Spleen (tissue), 11 donors: ENCODE data around the gene TMEM170A. TPM values are rescaled to one million over a fixed set of nuclear protein-coding genes. Genes with fewer than 3 reads are reported as not detected.

Experiments used
- DNase-seq: peaks from one replicate; pipeline ENCODE4 v3.0.0-alpha.2; 2020
- H3K27ac ChIP-seq, 8 donors: fragments of 200-600 bp; sonication (generic) in 7 of 8; 1 replicate in 4 of 8; 2 replicates in 4 of 8; pipeline versions ENCODE4 v1.5.0 to v1.8.0; 2016 to 2021; ENCODE audit warnings: inconsistent platforms in 4 of 8, mild to moderate bottlenecking in 4 of 8, moderate library complexity in 1 of 8
- H3K27me3 ChIP-seq, 7 donors: fragments of 200-600 bp; sonication (generic) in 6 of 7; replicated peaks in 1 of 7; 1 replicate in 4 of 7; 2 replicates in 3 of 7; pipeline versions ENCODE4 v1.5.0 to v1.8.0; 2016 to 2021; ENCODE audit warnings: inconsistent platforms in 3 of 7, mild to moderate bottlenecking in 1 of 7
- H3K36me3 ChIP-seq, 6 donors: fragments of 200-600 bp; sonication (generic) in 5 of 6; 1 replicate in 4 of 6; 2 replicates in 2 of 6; pipeline versions ENCODE4 v1.5.0 to v1.8.0; 2016 to 2021; ENCODE audit warnings: inconsistent platforms in 2 of 6
- H3K4me1 ChIP-seq, 6 donors: fragments of 200-600 bp; sonication (generic) in 5 of 6; 1 replicate in 3 of 6; 2 replicates in 3 of 6; pipeline versions ENCODE4 v1.5.0 to v1.8.0; 2016 to 2021; ENCODE audit warnings: inconsistent platforms in 3 of 6
- H3K4me3 ChIP-seq, 8 donors: fragments of 200-600 bp; sonication (generic) in 7 of 8; 1 replicate in 4 of 8; 2 replicates in 4 of 8; pipeline versions ENCODE4 v1.5.0 to v1.8.0; 2016 to 2021; ENCODE audit warnings: inconsistent platforms in 4 of 8, mild to moderate bottlenecking in 4 of 8, moderate library complexity in 2 of 8
- H3K9me3 ChIP-seq, 8 donors: fragments of 200-600 bp; sonication (generic) in 7 of 8; 1 replicate in 4 of 8; 2 replicates in 4 of 8; pipeline versions ENCODE4 v1.5.0 to v1.8.0; 2016 to 2021; ENCODE audit warnings: inconsistent platforms in 4 of 8
- POLR2A ChIP-seq, 3 donors: fragments of 450-650 bp; IDR thresholded peaks; one replicate each; pipeline ENCODE4 v1.5.1; 2017; ENCODE audit warnings: antibody characterized with exemption in 3 of 3, mild to moderate bottlenecking in 1 of 3
- POLR2AphosphoS5 ChIP-seq, 3 donors: sonication (generic); formaldehyde crosslinking; IDR thresholded peaks; one replicate each; pipeline ENCODE4 v1.5.1; 2017; ENCODE audit warnings: antibody characterized with exemption in 3 of 3
- WGBS, 5 donors: extraction: QIAGEN DNeasy Blood & Tissue Kit in 3 of 5; methylation state at CpG; one replicate each; pipeline versions ENCODE4 v1.1.5 to v1.1.7; 2013 to 2018; 5-methylcytosine and 5-hydroxymethylcytosine counted together
- intact Hi-C: fragments of 100-400 bp; cut with DNase I; formaldehyde crosslinking; loops from one replicate; pipeline ENCODE4 v1.15.0; 2023; ENCODE audit warnings: low total_unique reads
- polyA plus RNA-seq, 3 donors: library from polyadenylated mRNA; stranded (reverse); fragments of 200-250 nt; gene quantifications; one replicate each; pipeline ENCODE4 v1.2.1, GENCODE V29; 2013
- total RNA-seq, 7 donors: library from RNA; depleted of rRNA in 3 of 7; stranded (reverse); fragments of >200 nt in 3 of 7; fragmentation: NEBNext Ultra II Directional in 4 of 7; extraction: Animal tissue kit (Norgen Biotek cat#: 25700) in 4 of 7; gene quantifications; one replicate each; pipeline versions ENCODE4 v1.1.0 to v1.2.1, GENCODE V29; 2016 to 2021
- TF ChIP-seq, protein P1 (sequence below), 11 experiments: fragments of 200-600 bp in 7 of 11; fragments of 450-650 bp in 4 of 11; sonication (generic) in 4 of 11; IDR thresholded peaks in 8 of 11; conservative IDR thresholded peaks in 3 of 11; 1 replicate in 7 of 11; 2 replicates in 4 of 11; pipeline versions ENCODE4 v1.4.0 to v1.8.0; 2016 to 2021; ENCODE audit warnings: antibody characterized with exemption in 11 of 11, inconsistent platforms in 4 of 11, mild to moderate bottlenecking in 1 of 11
- donor health status: healthy with polysubstance abuse.
- donor health status: DM: no; HTN: no; CAD: no; lungs with moderate emphysema.
- donor health status: DM: no; HTN: no; CAD: no.
- donor health status: Bipolar disorder and iron deficiency.
- donor health status: healthy.
- donor health status: DM: no; HTN: no; CAD: no.
- donor health status: DM: yes; HTN: yes; CAD: no.

Gene TMEM170A
- total and polyA plus RNA-seq, 10 donors = 6.1 to 54.0 (median 31.4) TPM

DNA sequence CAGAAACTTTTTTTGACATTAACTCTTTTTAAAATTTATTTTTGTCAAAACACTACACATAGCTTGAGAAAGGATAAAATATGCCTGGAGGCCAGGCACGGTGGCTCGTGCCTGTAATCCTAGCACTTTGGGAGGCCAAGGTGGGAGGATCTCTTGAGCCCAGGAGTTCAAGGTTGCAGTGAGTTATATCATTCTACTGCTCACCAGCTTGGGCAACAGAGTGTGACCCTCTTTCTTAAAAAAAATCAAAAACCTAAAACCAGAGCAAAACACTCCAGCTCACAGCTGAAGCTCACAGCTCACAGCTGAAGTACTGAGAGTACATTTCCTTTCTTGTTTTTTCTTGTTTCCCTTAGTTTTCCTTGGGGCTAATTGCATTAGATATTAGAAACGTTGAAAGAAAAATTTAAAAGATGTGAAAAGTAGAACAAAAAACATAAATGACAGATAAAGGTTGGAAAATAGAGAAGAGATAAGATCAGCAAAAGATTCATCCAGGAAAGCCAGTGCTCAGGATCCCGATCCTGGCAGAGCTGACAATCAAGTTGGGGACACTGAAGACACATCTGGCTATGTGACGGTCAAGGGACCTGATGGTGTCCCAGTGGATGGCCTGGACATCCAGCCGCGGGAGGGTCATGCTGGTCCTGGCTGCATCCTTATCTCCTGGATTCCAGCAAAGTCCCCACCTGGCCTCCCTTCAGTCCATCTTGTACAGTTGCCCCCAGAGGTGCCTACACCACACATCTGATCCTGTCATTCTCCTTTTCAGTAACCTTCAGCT, 20.9 kb upstream of the TMEM170A start:
- TF ChIP-seq POLR2A (IDR thresholded peaks at IDR 0.05) = no peak
- TF ChIP-seq, protein P1, sequence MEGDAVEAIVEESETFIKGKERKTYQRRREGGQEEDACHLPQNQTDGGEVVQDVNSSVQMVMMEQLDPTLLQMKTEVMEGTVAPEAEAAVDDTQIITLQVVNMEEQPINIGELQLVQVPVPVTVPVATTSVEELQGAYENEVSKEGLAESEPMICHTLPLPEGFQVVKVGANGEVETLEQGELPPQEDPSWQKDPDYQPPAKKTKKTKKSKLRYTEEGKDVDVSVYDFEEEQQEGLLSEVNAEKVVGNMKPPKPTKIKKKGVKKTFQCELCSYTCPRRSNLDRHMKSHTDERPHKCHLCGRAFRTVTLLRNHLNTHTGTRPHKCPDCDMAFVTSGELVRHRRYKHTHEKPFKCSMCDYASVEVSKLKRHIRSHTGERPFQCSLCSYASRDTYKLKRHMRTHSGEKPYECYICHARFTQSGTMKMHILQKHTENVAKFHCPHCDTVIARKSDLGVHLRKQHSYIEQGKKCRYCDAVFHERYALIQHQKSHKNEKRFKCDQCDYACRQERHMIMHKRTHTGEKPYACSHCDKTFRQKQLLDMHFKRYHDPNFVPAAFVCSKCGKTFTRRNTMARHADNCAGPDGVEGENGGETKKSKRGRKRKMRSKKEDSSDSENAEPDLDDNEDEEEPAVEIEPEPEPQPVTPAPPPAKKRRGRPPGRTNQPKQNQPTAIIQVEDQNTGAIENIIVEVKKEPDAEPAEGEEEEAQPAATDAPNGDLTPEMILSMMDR (IDR thresholded peaks at IDR 0.05 in 8 of 11, conservative IDR thresholded peaks at IDR 0.05 in 3 of 11) = no peak
- H3K4me1 ChIP-seq = peaks cover 0 to 9% (median 0%) of the 10 kb centered on the region in 6 donors
- 74 to 90% (median 81%) methylated on average over 7 of the region's 7 CpGs for WGBS, 5 donors
- DNase-seq = no peak
- peak overlapping the region in 1 of 8 donors; percentile 15 for H3K27ac ChIP-seq
- no peak overlapping the region for H3K4me3 ChIP-seq
- no peaks in the 10 kb centered on the region for H3K27me3 ChIP-seq
- no peaks in the 10 kb centered on the region for H3K36me3 ChIP-seq
- intact Hi-C loops = loop anchor here (10.0 kb wide), 1 partner anchor 59 kb away; no protein-coding TSS in a partner anchor
- no peaks in the 10 kb centered on the region for H3K9me3 ChIP-seq

DNA sequence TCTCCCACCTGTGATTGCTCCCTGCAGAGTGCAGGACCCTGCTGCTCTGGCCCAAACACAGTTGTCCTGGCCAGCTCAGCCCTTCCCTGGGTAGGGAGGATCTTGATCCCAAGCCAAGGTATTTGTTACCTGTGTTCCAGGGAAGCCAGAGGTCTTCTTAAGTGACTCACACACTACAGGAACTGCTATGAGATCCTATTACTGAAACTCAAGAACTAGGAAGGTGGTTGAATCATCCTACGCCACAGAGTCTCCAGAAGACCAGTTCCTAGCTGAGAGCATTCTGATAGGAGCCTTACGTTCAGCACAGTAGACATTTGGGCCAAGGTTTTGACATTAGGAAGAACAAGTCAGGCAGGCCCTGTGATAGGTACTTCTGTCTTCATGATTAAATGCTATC, 18.7 kb upstream of the TMEM170A start:
- TF ChIP-seq, protein P1 (IDR thresholded peaks at IDR 0.05 in 8 of 11, conservative IDR thresholded peaks at IDR 0.05 in 3 of 11) = no peak
- TF ChIP-seq POLR2AphosphoS5 (IDR thresholded peaks at IDR 0.05) (no peak), POLR2A (IDR thresholded peaks at IDR 0.05) (no peak)
- WGBS, 5 donors = 79 to 93% (median 85%) methylated on average over 2 of the region's 2 CpGs

DNA sequence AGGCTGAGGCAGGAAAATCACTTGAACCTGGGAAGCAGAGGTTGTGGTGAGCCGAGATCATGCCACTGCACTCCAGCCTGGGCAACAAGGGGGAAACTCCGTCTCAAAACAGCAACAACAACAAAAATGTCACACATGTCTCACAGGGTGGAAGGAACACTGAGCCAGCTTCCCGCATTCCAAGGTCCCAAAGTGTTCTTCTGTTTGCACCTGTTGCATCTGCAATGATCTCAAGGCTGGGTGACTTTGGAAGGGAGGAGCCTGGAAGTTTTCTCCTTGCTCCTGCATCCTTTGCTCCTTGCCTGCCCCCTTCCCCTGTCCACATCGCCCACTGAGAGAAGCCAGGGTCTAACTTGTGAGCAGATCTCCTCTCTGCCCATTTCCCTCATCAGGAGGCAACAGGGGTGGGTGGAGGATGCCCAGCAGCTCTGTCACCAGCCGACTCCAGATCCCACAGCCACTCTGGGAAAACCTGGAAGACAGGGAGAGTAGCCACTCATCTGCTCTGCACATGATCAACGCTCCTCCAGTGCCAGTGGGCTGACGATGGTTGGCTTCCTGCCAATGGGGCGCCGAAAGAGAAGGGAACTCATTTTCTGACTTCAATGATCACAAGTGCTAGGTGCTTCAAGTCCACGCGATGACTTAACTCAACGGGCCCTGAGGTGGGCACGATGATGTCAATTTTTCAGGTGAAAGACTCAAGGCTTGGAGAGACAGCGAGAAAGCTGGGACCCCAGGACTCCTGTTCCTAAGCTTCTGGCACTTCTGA, 18.1 kb upstream of the TMEM170A start:
- peaks cover 0 to 9% (median 0%) of the 10 kb centered on the region in 6 donors for H3K4me1 ChIP-seq
- H3K27me3 ChIP-seq = no peaks in the 10 kb centered on the region
- no peaks in the 10 kb centered on the region for H3K36me3 ChIP-seq
- 73 to 84% (median 77%) methylated on average over 11 to 14 of the region's 14 CpGs for WGBS, 5 donors
- no peaks in the 10 kb centered on the region for H3K9me3 ChIP-seq
- H3K27ac ChIP-seq = no peak overlapping the region
- no peak for TF ChIP-seq POLR2AphosphoS5 (IDR thresholded peaks at IDR 0.05)
- TF ChIP-seq, protein P1 (IDR thresholded peaks at IDR 0.05 in 8 of 11, conservative IDR thresholded peaks at IDR 0.05 in 3 of 11) = no peak
- TF ChIP-seq POLR2A (IDR thresholded peaks at IDR 0.05) = no peak
- H3K4me3 ChIP-seq = no peak overlapping the region
- intact Hi-C loops = loop anchor here (10.0 kb wide), 1 partner anchor 62 kb away; no protein-coding TSS in a partner anchor
- no peak for DNase-seq

More for the DNA sequence above, 18.7 kb upstream of the TMEM170A start:
- Histone ChIP-seq H3K27ac (no peak overlapping the region), H3K9me3 (no peaks in the 10 kb centered on the region), H3K27me3 (no peaks in the 10 kb centered on the region), H3K4me3 (no peak overlapping the region), H3K36me3 (no peaks in the 10 kb centered on the region), H3K4me1 (peaks cover 0 to 9% (median 0%) of the 10 kb centered on the region in 6 donors)
- no peak for DNase-seq
- intact Hi-C loops = loop anchor here (10.0 kb wide), 1 partner anchor 62 kb away; no protein-coding TSS in a partner anchor

DNA sequence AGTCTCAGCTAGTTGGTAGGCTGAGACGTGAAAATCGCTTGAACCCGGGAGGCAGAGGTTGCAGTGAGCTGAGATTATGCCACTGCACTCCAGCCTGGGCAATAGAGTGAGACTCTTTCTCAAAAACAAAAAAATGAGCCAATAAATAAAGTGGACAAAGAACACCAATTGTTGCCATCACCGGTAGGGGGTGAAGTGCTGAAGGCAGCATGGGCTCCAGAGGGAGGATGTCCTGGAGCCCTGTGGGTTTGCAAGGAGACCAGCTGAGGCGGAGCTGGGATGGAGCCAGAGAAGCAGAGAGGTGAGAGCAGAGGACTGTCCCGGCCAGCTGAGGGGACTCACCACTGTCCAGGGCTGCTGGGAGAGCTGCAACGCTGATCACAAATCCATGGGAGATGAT, 17.0 kb upstream of the TMEM170A start:
- H3K4me1 ChIP-seq = peaks cover 0 to 9% (median 0%) of the 10 kb centered on the region in 6 donors
- no peak overlapping the region for H3K4me3 ChIP-seq
- H3K27ac ChIP-seq = no peak overlapping the region
- H3K9me3 ChIP-seq = no peaks in the 10 kb centered on the region
- DNase-seq = no peak
- WGBS, 5 donors = 82 to 88% (median 86%) methylated on average over 7 of the region's 7 CpGs
- TF ChIP-seq, protein P1 (IDR thresholded peaks at IDR 0.05 in 8 of 11, conservative IDR thresholded peaks at IDR 0.05 in 3 of 11) = no peak
- TF ChIP-seq POLR2AphosphoS5 (IDR thresholded peaks at IDR 0.05) = no peak
- TF ChIP-seq POLR2A (IDR thresholded peaks at IDR 0.05) = no peak
- intact Hi-C loops = loop anchor here (10.0 kb wide), 1 partner anchor 63 kb away; no protein-coding TSS in a partner anchor
- no peaks in the 10 kb centered on the region for H3K36me3 ChIP-seq
- H3K27me3 ChIP-seq = no peaks in the 10 kb centered on the region
